ENCODE results near the gene NFE2L3.

The NFE2L3 gene

DNA sequence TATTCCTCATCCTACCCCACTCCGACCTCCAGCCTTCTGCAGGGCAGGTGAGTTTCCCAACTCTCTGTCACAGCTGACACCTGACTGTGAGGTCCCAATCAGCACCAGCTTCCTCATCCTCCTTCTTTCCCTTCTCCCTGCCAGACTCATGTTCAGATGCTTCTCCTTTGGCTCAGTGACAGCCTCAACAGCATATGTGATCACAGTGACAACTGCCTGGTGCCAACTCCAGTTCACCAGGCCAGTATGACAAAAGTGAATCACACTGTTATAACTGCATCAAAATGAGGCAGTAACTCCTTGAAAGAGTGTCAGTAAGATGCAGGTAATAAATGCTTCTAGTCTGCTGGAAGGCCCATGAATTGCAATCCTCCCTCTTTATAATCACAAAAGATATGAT lies 46.8 kb upstream of the NFE2L3 start (continued):
- TF ChIP-seq, protein P1, sequence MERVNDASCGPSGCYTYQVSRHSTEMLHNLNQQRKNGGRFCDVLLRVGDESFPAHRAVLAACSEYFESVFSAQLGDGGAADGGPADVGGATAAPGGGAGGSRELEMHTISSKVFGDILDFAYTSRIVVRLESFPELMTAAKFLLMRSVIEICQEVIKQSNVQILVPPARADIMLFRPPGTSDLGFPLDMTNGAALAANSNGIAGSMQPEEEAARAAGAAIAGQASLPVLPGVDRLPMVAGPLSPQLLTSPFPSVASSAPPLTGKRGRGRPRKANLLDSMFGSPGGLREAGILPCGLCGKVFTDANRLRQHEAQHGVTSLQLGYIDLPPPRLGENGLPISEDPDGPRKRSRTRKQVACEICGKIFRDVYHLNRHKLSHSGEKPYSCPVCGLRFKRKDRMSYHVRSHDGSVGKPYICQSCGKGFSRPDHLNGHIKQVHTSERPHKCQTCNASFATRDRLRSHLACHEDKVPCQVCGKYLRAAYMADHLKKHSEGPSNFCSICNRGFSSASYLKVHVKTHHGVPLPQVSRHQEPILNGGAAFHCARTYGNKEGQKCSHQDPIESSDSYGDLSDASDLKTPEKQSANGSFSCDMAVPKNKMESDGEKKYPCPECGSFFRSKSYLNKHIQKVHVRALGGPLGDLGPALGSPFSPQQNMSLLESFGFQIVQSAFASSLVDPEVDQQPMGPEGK (CRISPR knock-in tag; IDR thresholded peaks at IDR 0.05; ENCODE audit: borderline replicate concordance), result no peak

GRCh38 chr7:26105931-26106330 lies 46.1 kb upstream of the NFE2L3 start:
- TF ChIP-seq ESRRG (CRISPR knock-in tag; IDR thresholded peaks at IDR 0.05) (no peak), GLIS3 (CRISPR knock-in tag; IDR thresholded peaks at IDR 0.05) (no peak), CSRNP3 (CRISPR knock-in tag; IDR thresholded peaks at IDR 0.05) (no peak), TOX (CRISPR knock-in tag; IDR thresholded peaks at IDR 0.05; ENCODE audit: borderline replicate concordance) (no peak), BACH2 (CRISPR knock-in tag; IDR thresholded peaks at IDR 0.05; ENCODE audit: borderline replicate concordance) (no peak), ZFP3 (CRISPR knock-in tag; IDR thresholded peaks at IDR 0.05) (no peak), CSDC2 (CRISPR knock-in tag; IDR thresholded peaks at IDR 0.05) (no peak), TSHZ2 (CRISPR knock-in tag; IDR thresholded peaks at IDR 0.05) (no peak), ZNF70 (CRISPR knock-in tag; IDR thresholded peaks at IDR 0.05) (no peak), ZFP30 (CRISPR knock-in tag; IDR thresholded peaks at IDR 0.05) (no peak), PPARA (CRISPR knock-in tag; IDR thresholded peaks at IDR 0.05; ENCODE audit: borderline replicate concordance) (no peak), CREB5 (CRISPR knock-in tag; IDR thresholded peaks at IDR 0.05; ENCODE audit: low read depth) (no peak)
- no peak for ATAC-seq

DNA sequence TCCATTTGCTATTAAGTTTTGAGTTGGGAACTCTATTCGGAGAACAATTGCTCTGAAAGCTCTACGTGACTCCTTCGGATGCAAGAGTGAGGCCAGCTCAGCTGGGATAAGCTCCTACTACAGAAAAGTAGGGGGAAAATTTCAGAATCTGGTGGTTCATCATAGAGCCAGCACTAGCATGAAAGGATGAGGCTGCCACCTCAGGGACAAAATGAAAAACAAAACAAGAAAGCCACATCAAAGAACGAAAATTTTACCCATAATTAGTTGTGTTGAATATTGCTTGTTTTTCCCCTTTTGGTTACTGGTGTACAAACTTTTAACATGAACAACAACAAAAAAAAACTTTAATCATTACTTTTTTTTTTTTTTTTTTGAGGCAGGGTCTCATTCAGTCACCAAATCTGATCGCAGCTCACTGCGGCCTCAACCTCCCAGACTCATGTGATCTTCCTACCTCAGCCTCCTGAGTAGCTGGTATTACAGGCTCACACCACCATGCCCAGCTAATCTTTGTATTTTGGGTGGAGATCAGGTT lies 39.7 kb upstream of the NFE2L3 start:
- TF ChIP-seq PPARA (CRISPR knock-in tag; IDR thresholded peaks at IDR 0.05; ENCODE audit: borderline replicate concordance), result no peak
- TF ChIP-seq ZNF70 (CRISPR knock-in tag; IDR thresholded peaks at IDR 0.05), result no peak
- TF ChIP-seq TCF4 (CRISPR knock-in tag; IDR thresholded peaks at IDR 0.05; ENCODE audit: borderline replicate concordance), result no peak
- TF ChIP-seq OSR1 (CRISPR knock-in tag; IDR thresholded peaks at IDR 0.05), result no peak
- no peak for TF ChIP-seq ZFP30 (CRISPR knock-in tag; IDR thresholded peaks at IDR 0.05)
- TF ChIP-seq GLIS3 (CRISPR knock-in tag; IDR thresholded peaks at IDR 0.05), result no peak
- no peak for TF ChIP-seq RARB (CRISPR knock-in tag; IDR thresholded peaks at IDR 0.05)
- TF ChIP-seq ZFP3 (CRISPR knock-in tag; IDR thresholded peaks at IDR 0.05), result no peak
- ATAC-seq, result no peak

DNA sequence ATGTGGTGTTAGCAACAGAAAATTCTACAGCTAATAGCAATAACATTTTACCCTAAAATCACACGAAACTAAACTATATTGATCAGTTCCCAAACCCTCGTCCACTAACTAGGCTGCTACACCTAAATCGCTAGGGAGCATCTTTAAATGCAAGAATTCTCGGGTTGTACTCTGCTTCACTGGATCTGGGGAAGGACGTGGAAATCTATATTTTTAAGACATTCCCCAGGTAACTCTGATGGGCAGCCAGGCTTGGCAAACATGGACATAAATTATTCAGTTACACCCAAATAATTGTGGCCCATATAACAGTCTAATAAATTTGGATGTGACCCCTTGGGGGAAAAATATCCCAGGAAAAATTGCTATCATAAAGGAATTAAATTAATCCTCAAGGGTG lies 36.3 kb upstream of the NFE2L3 start:
- TF ChIP-seq SNAI2 (CRISPR knock-in tag; IDR thresholded peaks at IDR 0.05) (no peak), OSR1 (CRISPR knock-in tag; IDR thresholded peaks at IDR 0.05) (no peak), GLIS3 (CRISPR knock-in tag; IDR thresholded peaks at IDR 0.05) (no peak), PPARA (CRISPR knock-in tag; IDR thresholded peaks at IDR 0.05; ENCODE audit: borderline replicate concordance) (no peak), ZNF8 (CRISPR knock-in tag; IDR thresholded peaks at IDR 0.05) (no peak), CSRNP3 (CRISPR knock-in tag; IDR thresholded peaks at IDR 0.05) (no peak), TCF4 (CRISPR knock-in tag; IDR thresholded peaks at IDR 0.05; ENCODE audit: borderline replicate concordance) (no peak), ISL1 (CRISPR knock-in tag; IDR thresholded peaks at IDR 0.05) (no peak), ZFP30 (CRISPR knock-in tag; IDR thresholded peaks at IDR 0.05) (no peak), ESRRG (CRISPR knock-in tag; IDR thresholded peaks at IDR 0.05) (no peak), ZC3H10 (CRISPR knock-in tag; IDR thresholded peaks at IDR 0.05) (no peak), TOX (CRISPR knock-in tag; IDR thresholded peaks at IDR 0.05; ENCODE audit: borderline replicate concordance) (no peak), ZNF565 (CRISPR knock-in tag; conservative IDR thresholded peaks at IDR 0.05; ENCODE audit: low read depth) (no peak), CSDC2 (CRISPR knock-in tag; IDR thresholded peaks at IDR 0.05) (no peak), ZNF70 (CRISPR knock-in tag; IDR thresholded peaks at IDR 0.05) (no peak), TSHZ2 (CRISPR knock-in tag; IDR thresholded peaks at IDR 0.05) (no peak), RARB (CRISPR knock-in tag; IDR thresholded peaks at IDR 0.05) (no peak)
- TF ChIP-seq, protein P1 (CRISPR knock-in tag; IDR thresholded peaks at IDR 0.05; ENCODE audit: borderline replicate concordance), result no peak
- ATAC-seq, result no peak

Data from SK-N-SH treated with all-trans-retinoic acid at 6 μM for 48 hours (cell line).